Fibroblast of mammary gland (primary cell): ENCODE data around the gene SGSM1.

Experiments used
- DNase-seq: peaks from one replicate; pipeline ENCODE4 v3.0.0-alpha.2; 2010; ENCODE audit warnings: low read depth
- H3K4me3 ChIP-seq: 2 replicates; pipeline ENCODE4 v1.5.1; 2011; ENCODE audit warnings: low read depth, mild to moderate bottlenecking, low read length, moderate library complexity; ENCODE audit not compliant: control insufficient read depth
- TF ChIP-seq, protein P1 (sequence below): conservative IDR thresholded peaks from 2 replicates; pipeline ENCODE4 v1.5.1; 2011; ENCODE audit warnings: low read depth, low read length, inconsistent platforms; ENCODE audit not compliant: control insufficient read depth, insufficient read depth

SGSM1 gene

GRCh38 chr22:24953384-24954113, 147.5 kb downstream of the SGSM1 start:
- no peak overlapping the region for H3K4me3 ChIP-seq
- TF ChIP-seq, protein P1, sequence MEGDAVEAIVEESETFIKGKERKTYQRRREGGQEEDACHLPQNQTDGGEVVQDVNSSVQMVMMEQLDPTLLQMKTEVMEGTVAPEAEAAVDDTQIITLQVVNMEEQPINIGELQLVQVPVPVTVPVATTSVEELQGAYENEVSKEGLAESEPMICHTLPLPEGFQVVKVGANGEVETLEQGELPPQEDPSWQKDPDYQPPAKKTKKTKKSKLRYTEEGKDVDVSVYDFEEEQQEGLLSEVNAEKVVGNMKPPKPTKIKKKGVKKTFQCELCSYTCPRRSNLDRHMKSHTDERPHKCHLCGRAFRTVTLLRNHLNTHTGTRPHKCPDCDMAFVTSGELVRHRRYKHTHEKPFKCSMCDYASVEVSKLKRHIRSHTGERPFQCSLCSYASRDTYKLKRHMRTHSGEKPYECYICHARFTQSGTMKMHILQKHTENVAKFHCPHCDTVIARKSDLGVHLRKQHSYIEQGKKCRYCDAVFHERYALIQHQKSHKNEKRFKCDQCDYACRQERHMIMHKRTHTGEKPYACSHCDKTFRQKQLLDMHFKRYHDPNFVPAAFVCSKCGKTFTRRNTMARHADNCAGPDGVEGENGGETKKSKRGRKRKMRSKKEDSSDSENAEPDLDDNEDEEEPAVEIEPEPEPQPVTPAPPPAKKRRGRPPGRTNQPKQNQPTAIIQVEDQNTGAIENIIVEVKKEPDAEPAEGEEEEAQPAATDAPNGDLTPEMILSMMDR, result no peak
- DNase-seq, result no peak

DNA sequence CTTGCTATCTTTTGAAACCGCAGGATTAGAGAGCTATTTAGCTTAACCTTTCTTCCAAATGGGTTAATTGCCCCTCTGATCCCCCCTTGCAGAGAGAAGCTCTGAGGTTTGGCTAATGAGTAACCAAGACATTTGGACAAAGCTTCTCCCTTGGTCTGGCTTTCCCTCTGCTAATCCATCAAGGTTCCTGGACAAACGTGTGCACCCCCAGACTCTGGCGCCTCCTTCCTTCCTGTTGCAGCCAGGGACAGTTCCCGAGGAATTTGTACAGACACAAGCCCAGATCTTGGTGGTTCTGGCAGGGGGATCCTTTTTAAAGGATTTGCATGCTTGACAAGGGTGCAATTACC, 148.1 kb downstream of the SGSM1 start:
- TF ChIP-seq, protein P1, result no peak
- H3K4me3 ChIP-seq, result no peak overlapping the region
- no peak for DNase-seq

DNA sequence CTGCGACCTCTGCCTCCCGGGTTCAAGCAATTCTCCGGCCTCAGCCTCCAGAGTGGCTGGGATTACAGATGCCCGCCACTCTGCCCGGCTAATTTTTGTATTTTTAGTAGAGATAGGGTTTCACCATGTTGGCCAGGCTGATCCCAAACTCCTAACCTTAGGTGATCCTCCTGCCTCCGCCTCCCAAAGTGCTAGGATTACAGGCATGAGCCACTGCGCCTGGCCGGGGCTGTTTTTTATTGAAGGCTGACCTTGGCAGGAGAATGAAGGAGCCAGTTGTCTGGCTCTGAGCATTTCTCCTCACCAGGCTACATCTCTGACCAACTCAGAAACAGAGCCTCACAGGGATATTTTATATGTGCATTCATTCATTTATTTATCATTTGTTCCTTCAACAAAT, 148.8 kb downstream of the SGSM1 start:
- TF ChIP-seq, protein P1, result no peak
- no peak overlapping the region for H3K4me3 ChIP-seq
- DNase-seq, result no peak

- no peak overlapping the region for H3K4me3 ChIP-seq
- TF ChIP-seq, protein P1, result no peak
- no peak for DNase-seq
Observed at GRCh38 chr22:24957043-24957442, 151.0 kb downstream of the SGSM1 start.

- DNase-seq, result no peak
- TF ChIP-seq, protein P1, result no peak
- H3K4me3 ChIP-seq, result no peak overlapping the region
Observed at GRCh38 chr22:24961217-24961844, 155.3 kb downstream of the SGSM1 start.

GRCh38 chr22:24962094-24962493, 156.1 kb downstream of the SGSM1 start:
- DNase-seq, result no peak
- TF ChIP-seq, protein P1, result no peak

More at GRCh38 chr22:24962094-24962493, 156.1 kb downstream of the SGSM1 start:
- no peak overlapping the region for H3K4me3 ChIP-seq
